Stimulated activated CD8-positive, alpha-beta memory T cell treated with anti-CD3 and anti-CD28 coated beads, Interleukin-4, amount 100 ng/mL, for 1 hour (primary cell): ENCODE measurements around the gene SMURF2.
"Not testable (repeated sequence)": the region's sequence is repeated elsewhere in the genome, so short reads cannot be mapped to it uniquely, and the experiment has no call there.

Experiments
- DNase-seq, 2 donors: peaks; one replicate each; pipeline ENCODE4 v3.0.0-alpha.2; 2020; ENCODE audit warnings: low read depth in 2 of 2, low spot score in 1 of 2

Gene SMURF2

GRCh38 chr17:64599187-64599676 is 62.9 kb downstream of the SMURF2 start:
- DNase-seq, result peak; percentile 29 to 41

GRCh38 chr17:64598672-64599071 is 63.4 kb downstream of the SMURF2 start:
- no peak for DNase-seq

GRCh38 chr17:64596988-64597387 is 65.1 kb downstream of the SMURF2 start:
- DNase-seq, result no peak

- no peak for DNase-seq
Measured at GRCh38 chr17:64596439-64596838, 65.7 kb downstream of the SMURF2 start.

GRCh38 chr17:64591944-64592343 is 70.2 kb downstream of the SMURF2 start:
- no peak for DNase-seq

GRCh38 chr17:64585146-64585545 is 77.0 kb downstream of the SMURF2 start:
- DNase-seq, result no peak

- no peak for DNase-seq
Measured at GRCh38 chr17:64583038-64583437, 79.1 kb downstream of the SMURF2 start.

GRCh38 chr17:64580384-64581315 is 81.5 kb downstream of the SMURF2 start:
- no peak for DNase-seq

- DNase-seq, result no peak
Measured at GRCh38 chr17:64579917-64580316, 82.2 kb downstream of the SMURF2 start.

- DNase-seq, result not testable (repeated sequence)
Measured at GRCh38 chr17:64577025-64577424, 85.1 kb downstream of the SMURF2 start.

- no peak for DNase-seq
Measured at GRCh38 chr17:64575431-64575830, 86.7 kb downstream of the SMURF2 start.

- no peak for DNase-seq
Measured at GRCh38 chr17:64574646-64575045, 87.5 kb downstream of the SMURF2 start.

- no peak for DNase-seq
Measured at GRCh38 chr17:64573214-64573613, 88.9 kb downstream of the SMURF2 start.

- no peak for DNase-seq
Measured at GRCh38 chr17:64572682-64573154, 89.4 kb downstream of the SMURF2 start.

- DNase-seq, result no peak
Measured at GRCh38 chr17:64571746-64572145, 90.4 kb downstream of the SMURF2 start.

- no peak for DNase-seq
Measured at GRCh38 chr17:64565563-64565962, 96.5 kb downstream of the SMURF2 start.

- no peak for DNase-seq
Measured at GRCh38 chr17:64564098-64564497, 98.0 kb downstream of the SMURF2 start.

- DNase-seq, result no peak
Measured at GRCh38 chr17:64555281-64555680, 106.8 kb downstream of the SMURF2 start.

GRCh38 chr17:64554028-64554637 is 108.0 kb downstream of the SMURF2 start:
- no peak for DNase-seq

- no peak for DNase-seq
Measured at GRCh38 chr17:64551461-64551860, 110.6 kb downstream of the SMURF2 start.

- DNase-seq, result no peak
Measured at GRCh38 chr17:64547319-64547718, 114.8 kb downstream of the SMURF2 start.

GRCh38 chr17:64546716-64547115 is 115.4 kb downstream of the SMURF2 start:
- DNase-seq, result no peak
